DOHH2 (cell line): Measurements from ENCODE around the gene DNAH10.
A peak's percentile ranks its signal among the peaks of the same experiment; 100 is the strongest.

ENCODE experiments used
- H3F3A ChIP-seq: fragments of 200-600 bp; sonication (generic), shearing (Covaris generic); 2 replicates; pipeline ENCODE4 v1.6.0; 2016; ENCODE audit warnings: antibody characterized with exemption, mild to moderate bottlenecking; ENCODE audit not compliant: control insufficient read depth, insufficient read depth
- H3K27ac ChIP-seq: fragments of 200-600 bp; sonication (generic); 2 replicates; pipeline ENCODE4 v1.5.1; 2014; ENCODE audit warnings: low read depth, mild to moderate bottlenecking, low read length, moderate library complexity
- H3K27me3 ChIP-seq: fragments of 200-600 bp; sonication (generic); 2 replicates; pipeline ENCODE4 v1.6.1; 2014; ENCODE audit warnings: mild to moderate bottlenecking, low read length, mixed read lengths; ENCODE audit not compliant: control insufficient read depth
- H3K36me3 ChIP-seq: fragments of 200-600 bp; sonication (generic); 2 replicates; pipeline ENCODE4 v1.6.1; 2014; ENCODE audit warnings: mild to moderate bottlenecking, low read length, moderate library complexity, mixed read lengths; ENCODE audit not compliant: control insufficient read depth
- H3K4me1 ChIP-seq: fragments of 200-600 bp; sonication (generic); 2 replicates; pipeline ENCODE4 v1.6.1; 2014; ENCODE audit warnings: mild to moderate bottlenecking, low read length, mixed read lengths; ENCODE audit not compliant: control insufficient read depth
- H3K4me2 ChIP-seq: fragments of 200-600 bp; sonication (generic); 2 replicates; pipeline ENCODE4 v1.6.0; 2014; ENCODE audit warnings: mild to moderate bottlenecking, low read length, moderate library complexity
- H3K4me3 ChIP-seq: fragments of 200-600 bp; sonication (generic); 2 replicates; pipeline ENCODE4 v1.5.1; 2014; ENCODE audit warnings: mild to moderate bottlenecking, low read length, mixed read lengths
- H3K79me2 ChIP-seq: fragments of 200-600 bp; sonication (generic); 2 replicates; pipeline ENCODE4 v1.6.1; 2014; ENCODE audit warnings: mild to moderate bottlenecking, low read length, mixed read lengths; ENCODE audit not compliant: control insufficient read depth
- H3K9me2 ChIP-seq: fragments of 200-600 bp; sonication (generic); replicated peaks from 2 replicates; pipeline ENCODE4 v1.6.1; 2014; ENCODE audit warnings: mild to moderate bottlenecking, low read length, mixed read lengths; ENCODE audit not compliant: control insufficient read depth
- H3K9me3 ChIP-seq: fragments of 200-600 bp; sonication (generic); 2 replicates; pipeline ENCODE4 v1.6.1; 2014; ENCODE audit warnings: antibody characterized with exemption, low read length, mixed read lengths; ENCODE audit not compliant: control insufficient read depth, insufficient read depth
- H4K20me1 ChIP-seq: fragments of 200-600 bp; sonication (generic); 2 replicates; pipeline ENCODE4 v1.6.0; 2014; ENCODE audit warnings: low read depth, mild to moderate bottlenecking, antibody characterized with exemption, low read length, moderate library complexity; ENCODE audit not compliant: control insufficient read depth, insufficient read depth
- EZH2phosphoT487 ChIP-seq: fragments of 200-600 bp; sonication (generic); IDR thresholded peaks from 2 replicates; pipeline ENCODE4 v1.6.1; 2017; ENCODE audit warnings: borderline replicate concordance, mild to moderate bottlenecking, antibody characterized with exemption, low read length, moderate library complexity, mixed read lengths
- TF ChIP-seq, protein P1 (sequence below): fragments of 200-600 bp; sonication (generic); IDR thresholded peaks from one replicate; pipeline ENCODE4 v1.5.1; 2014; ENCODE audit warnings: antibody characterized with exemption, mild to moderate bottlenecking, low read depth, low read length; ENCODE audit not compliant: poor library complexity, severe bottlenecking

Gene DNAH10

DNA sequence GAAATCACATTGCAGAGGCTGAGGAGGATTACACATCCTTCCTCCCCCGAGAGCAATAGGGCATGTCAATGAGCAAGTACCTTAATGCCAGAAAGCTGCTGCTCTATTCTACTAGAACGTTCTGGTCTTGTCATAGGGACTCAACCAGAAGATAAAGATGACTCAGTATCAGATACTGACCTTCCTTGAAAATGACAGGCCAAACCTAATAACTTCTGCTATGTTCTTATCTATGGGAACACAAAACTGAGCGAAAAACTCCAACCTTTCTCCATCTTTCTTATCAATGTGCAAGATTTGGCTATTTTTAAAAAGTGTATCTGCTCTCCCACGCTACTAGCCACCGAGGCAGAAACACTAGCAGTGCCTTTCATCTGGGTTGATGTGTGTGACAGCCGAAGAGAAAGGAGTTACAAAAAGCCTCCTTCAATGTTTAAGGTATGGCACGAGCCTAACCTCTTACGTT, 205.1 kb downstream of the DNAH10 start:
- Histone ChIP-seq H3K36me3 (no peaks in the 10 kb centered on the region), H3K27me3 (peaks cover 4% of the 10 kb centered on the region; the same call in 1 of the 2 replicates), H3F3A (peaks cover 10% of the 10 kb centered on the region), H4K20me1 (no peaks in the 10 kb centered on the region), H3K27ac (no peak overlapping the region), H3K9me3 (no peaks in the 10 kb centered on the region), H3K4me3 (no peak overlapping the region), H3K79me2 (no peaks in the 10 kb centered on the region), H3K4me1 (peaks cover 6% of the 10 kb centered on the region), H3K4me2 (no peak overlapping the region), H3K9me2 (no peaks in the 10 kb centered on the region)
- TF ChIP-seq EZH2phosphoT487: no peak
- TF ChIP-seq, protein P1, sequence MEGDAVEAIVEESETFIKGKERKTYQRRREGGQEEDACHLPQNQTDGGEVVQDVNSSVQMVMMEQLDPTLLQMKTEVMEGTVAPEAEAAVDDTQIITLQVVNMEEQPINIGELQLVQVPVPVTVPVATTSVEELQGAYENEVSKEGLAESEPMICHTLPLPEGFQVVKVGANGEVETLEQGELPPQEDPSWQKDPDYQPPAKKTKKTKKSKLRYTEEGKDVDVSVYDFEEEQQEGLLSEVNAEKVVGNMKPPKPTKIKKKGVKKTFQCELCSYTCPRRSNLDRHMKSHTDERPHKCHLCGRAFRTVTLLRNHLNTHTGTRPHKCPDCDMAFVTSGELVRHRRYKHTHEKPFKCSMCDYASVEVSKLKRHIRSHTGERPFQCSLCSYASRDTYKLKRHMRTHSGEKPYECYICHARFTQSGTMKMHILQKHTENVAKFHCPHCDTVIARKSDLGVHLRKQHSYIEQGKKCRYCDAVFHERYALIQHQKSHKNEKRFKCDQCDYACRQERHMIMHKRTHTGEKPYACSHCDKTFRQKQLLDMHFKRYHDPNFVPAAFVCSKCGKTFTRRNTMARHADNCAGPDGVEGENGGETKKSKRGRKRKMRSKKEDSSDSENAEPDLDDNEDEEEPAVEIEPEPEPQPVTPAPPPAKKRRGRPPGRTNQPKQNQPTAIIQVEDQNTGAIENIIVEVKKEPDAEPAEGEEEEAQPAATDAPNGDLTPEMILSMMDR: no peak

DNA sequence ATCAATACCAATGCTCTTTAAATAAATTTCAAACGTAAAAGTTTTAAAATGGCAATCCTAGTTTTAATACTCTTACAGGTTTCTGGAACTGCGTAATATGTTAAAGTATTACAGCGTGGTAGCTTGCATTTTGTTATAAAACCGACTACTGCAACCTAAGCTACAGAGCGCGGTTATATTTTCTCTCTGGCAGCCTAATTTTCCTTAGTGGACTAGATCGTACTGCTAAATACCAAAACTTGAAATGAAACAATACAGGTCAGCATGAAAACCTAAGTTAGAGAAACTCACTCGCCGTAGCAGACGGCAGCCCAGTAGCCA, 209.3 kb downstream of the DNAH10 start:
- Histone ChIP-seq H3K27ac (no peak overlapping the region), H3K4me2 (peak overlapping the region; percentile 75), H3K79me2 (peaks cover 29% of the 10 kb centered on the region), H3K4me3 (peak overlapping the region; percentile 72), H3K4me1 (peaks cover 18% of the 10 kb centered on the region), H3K27me3 (peaks cover 4% of the 10 kb centered on the region; the same call in 1 of the 2 replicates), H3F3A (peaks cover 10% of the 10 kb centered on the region), H3K9me3 (no peaks in the 10 kb centered on the region), H4K20me1 (no peaks in the 10 kb centered on the region; the same call in 1 of the 2 replicates), H3K36me3 (peaks cover 25% of the 10 kb centered on the region), H3K9me2 (no peaks in the 10 kb centered on the region)
- TF ChIP-seq EZH2phosphoT487: no peak
- TF ChIP-seq, protein P1: no peak

DNA sequence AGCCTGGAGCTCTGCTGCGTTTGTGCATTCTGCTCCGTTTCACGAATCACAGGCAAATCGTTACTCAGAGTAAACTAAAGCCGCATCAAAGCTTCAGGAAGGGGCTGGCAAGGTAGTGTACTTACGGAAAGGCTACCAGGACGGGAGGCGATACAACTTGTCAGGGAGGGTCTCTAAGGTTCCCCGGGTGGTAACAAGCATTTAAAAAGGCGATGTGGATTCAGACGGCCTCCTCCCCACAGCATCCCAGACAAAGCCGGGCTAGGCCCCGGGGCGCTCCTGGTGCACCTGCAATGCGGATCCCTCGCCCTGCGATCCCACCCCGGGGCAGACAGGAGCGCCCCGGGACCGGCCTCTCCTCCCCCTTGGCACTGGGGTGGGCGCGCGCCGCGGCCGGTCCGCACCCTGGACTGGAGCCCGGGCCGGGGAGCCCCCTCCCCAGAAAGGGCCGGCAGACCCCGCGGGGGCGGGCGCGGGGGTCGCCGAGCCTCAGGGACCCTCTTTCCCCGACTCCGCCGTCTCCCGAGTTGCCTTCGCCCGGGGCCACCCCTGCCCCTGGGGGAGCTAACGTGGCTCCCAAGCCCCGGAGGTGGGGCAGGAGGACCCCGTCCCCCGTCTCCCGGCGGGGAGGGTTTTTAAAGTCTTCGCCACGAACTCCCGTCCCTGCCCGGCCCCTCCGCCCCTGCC, 209.8 kb downstream of the DNAH10 start:
- Histone ChIP-seq H3K4me3 (peak overlapping the region; percentile 72), H3K36me3 (peaks cover 30% of the 10 kb centered on the region), H3K9me2 (no peaks in the 10 kb centered on the region), H3K4me1 (peaks cover 18% of the 10 kb centered on the region), H3K27ac (no peak overlapping the region), H3K4me2 (peak overlapping the region; percentile 75), H3F3A (peaks cover 10% of the 10 kb centered on the region), H3K9me3 (no peaks in the 10 kb centered on the region), H3K79me2 (peaks cover 31% of the 10 kb centered on the region), H4K20me1 (no peaks in the 10 kb centered on the region; the same call in 1 of the 2 replicates), H3K27me3 (peaks cover 4% of the 10 kb centered on the region; the same call in 1 of the 2 replicates)
- no peak for TF ChIP-seq EZH2phosphoT487
- TF ChIP-seq, protein P1: no peak
